HL-60 (cell line): ENCODE measurements around the gene NRIP1.

ENCODE experiments used
- CTCF ChIP-seq: IDR thresholded peaks from one replicate; pipeline ENCODE4 v1.5.1; 2011; ENCODE audit warnings: low read length, control low read depth, inconsistent platforms; ENCODE audit not compliant: insufficient read depth
- GABPA ChIP-seq: IDR thresholded peaks from 2 replicates; pipeline ENCODE4 v1.6.1; 2012; ENCODE audit warnings: low read depth
- POLR2AphosphoS5 ChIP-seq: IDR thresholded peaks from 2 replicates; pipeline ENCODE4 v1.6.1; 2012; ENCODE audit warnings: low read depth
- REST ChIP-seq: IDR thresholded peaks from 2 replicates; pipeline ENCODE4 v1.6.1; 2012; ENCODE audit warnings: low read depth; ENCODE audit not compliant: insufficient replicate concordance

DNA sequence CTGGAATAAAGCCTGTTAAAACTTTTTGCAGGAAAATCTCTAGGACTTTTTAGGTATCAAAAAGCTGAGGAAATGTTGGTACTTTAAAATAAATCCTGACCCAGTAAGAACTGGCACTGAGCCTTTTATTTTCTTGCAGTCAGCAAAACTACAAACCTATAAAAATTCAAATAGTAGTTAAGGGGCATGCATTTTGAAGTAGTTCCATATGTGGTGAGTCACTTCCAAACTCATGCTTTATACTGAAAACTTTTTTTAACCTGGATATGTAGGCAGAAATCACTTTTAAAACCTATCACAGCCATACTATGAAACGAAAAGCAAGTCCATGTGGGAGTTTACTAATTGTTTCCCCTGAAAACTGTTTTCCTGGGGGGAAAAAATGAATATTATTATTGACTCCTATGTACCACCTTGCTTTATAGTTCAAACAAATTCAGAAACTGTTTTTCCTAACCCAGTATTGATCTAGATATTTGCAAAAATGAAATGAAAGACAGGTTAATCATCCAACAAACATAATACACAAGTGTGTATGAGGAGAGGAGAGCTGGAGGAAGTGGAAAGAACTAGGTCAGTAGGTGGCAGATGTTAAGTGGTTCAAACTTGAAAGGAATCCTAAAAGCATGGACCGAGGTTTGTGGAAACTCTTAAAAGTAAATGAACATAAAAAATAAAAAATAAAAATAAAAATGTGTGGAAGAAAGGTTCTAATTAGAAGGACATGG lies 30.5 kb downstream of the NRIP1 start:
- no peak for TF ChIP-seq CTCF
- TF ChIP-seq REST = no peak
- no peak for TF ChIP-seq POLR2AphosphoS5
- no peak for TF ChIP-seq GABPA
